Measurements from ENCODE around the gene IGF2R.

- TF ChIP-seq CTCF (IDR thresholded peaks at IDR 0.05) (no peak), POLR2A (IDR thresholded peaks at IDR 0.05) (no peak), POLR2AphosphoS5 (IDR thresholded peaks at IDR 0.05) (no peak)
These were observed 108.6 kb downstream of the IGF2R start for GRCh38 chr6:160077526-160077925.

Measured in stomach (tissue), 4 donors.